ENCODE results near the gene OR6C4.
"Not testable (repeated sequence)": the region's sequence is repeated elsewhere in the genome, so short reads cannot be mapped to it uniquely, and the experiment has no call there.

The OR6C4 gene

GRCh38 chr12:55554296-55554695 is 4.9 kb downstream of the OR6C4 start:
- Histone ChIP-seq H4K20me1 (ENCODE audit: low read depth, low read length) (no peaks in the 10 kb centered on the region), H3K9me2 (replicated peaks; ENCODE audit: insufficient read depth, low read length) (no peaks in the 10 kb centered on the region), H3K9ac (ENCODE audit: low read length) (no peak overlapping the region), H3K4me2 (ENCODE audit: low read depth, low read length, poor library complexity, severe bottlenecking) (no peak overlapping the region), H3K27me3 (ENCODE audit: low read length) (no peaks in the 10 kb centered on the region), H3K9me3 (ENCODE audit: insufficient read depth, low read length) (no peaks in the 10 kb centered on the region), H2AFZ (ENCODE audit: low read depth, low read length, severe bottlenecking) (no peak overlapping the region), H3K36me3 (ENCODE audit: low read length) (no peaks in the 10 kb centered on the region), H3K79me2 (ENCODE audit: insufficient read depth, low read length) (no peaks in the 10 kb centered on the region), H3K4me3 (ENCODE audit: insufficient read depth, low read length, poor library complexity, severe bottlenecking) (no peak overlapping the region), H3K27ac (ENCODE audit: low read depth, low read length) (no peak overlapping the region), H3F3A (ENCODE audit: insufficient read depth) (no peaks in the 10 kb centered on the region)
- TF ChIP-seq EZH2phosphoT487 (conservative IDR thresholded peaks at IDR 0.05; ENCODE audit: low read length) = no peak
- TF ChIP-seq CTCF (IDR thresholded peaks at IDR 0.05; ENCODE audit: insufficient read depth, low read length, poor library complexity, severe bottlenecking) = no peak

GRCh38 chr12:55570060-55570459 is 20.7 kb downstream of the OR6C4 start:
- not testable (repeated sequence) for H4K20me1 ChIP-seq (ENCODE audit: low read depth, low read length); H3K27ac ChIP-seq (ENCODE audit: low read depth, low read length); H3K79me2 ChIP-seq (ENCODE audit: insufficient read depth, low read length); H3K9me3 ChIP-seq (ENCODE audit: insufficient read depth, low read length); H3K27me3 ChIP-seq (ENCODE audit: low read length); H3K9ac ChIP-seq (ENCODE audit: low read length); H3K36me3 ChIP-seq (ENCODE audit: low read length); H3K4me2 ChIP-seq (ENCODE audit: low read depth, low read length, poor library complexity, severe bottlenecking); H2AFZ ChIP-seq (ENCODE audit: low read depth, low read length, severe bottlenecking); H3F3A ChIP-seq (ENCODE audit: insufficient read depth); H3K4me3 ChIP-seq (ENCODE audit: insufficient read depth, low read length, poor library complexity, severe bottlenecking); H3K9me2 ChIP-seq (replicated peaks; ENCODE audit: insufficient read depth, low read length)

GRCh38 chr12:55570689-55571088 is 21.3 kb downstream of the OR6C4 start:
- not testable (repeated sequence) for H3K9ac ChIP-seq (ENCODE audit: low read length); H3K27ac ChIP-seq (ENCODE audit: low read depth, low read length); H4K20me1 ChIP-seq (ENCODE audit: low read depth, low read length); H3K27me3 ChIP-seq (ENCODE audit: low read length); H3K4me2 ChIP-seq (ENCODE audit: low read depth, low read length, poor library complexity, severe bottlenecking); H3K36me3 ChIP-seq (ENCODE audit: low read length); H2AFZ ChIP-seq (ENCODE audit: low read depth, low read length, severe bottlenecking); H3K4me3 ChIP-seq (ENCODE audit: insufficient read depth, low read length, poor library complexity, severe bottlenecking); H3F3A ChIP-seq (ENCODE audit: insufficient read depth); H3K79me2 ChIP-seq (ENCODE audit: insufficient read depth, low read length); H3K9me2 ChIP-seq (replicated peaks; ENCODE audit: insufficient read depth, low read length); H3K9me3 ChIP-seq (ENCODE audit: insufficient read depth, low read length)

- no peaks in the 10 kb centered on the region for H3K79me2 ChIP-seq (ENCODE audit: insufficient read depth, low read length)
- H2AFZ ChIP-seq (ENCODE audit: low read depth, low read length, severe bottlenecking) = no peak within 1 kb of the TSS
- H3K27ac ChIP-seq (ENCODE audit: low read depth, low read length) = no peak within 1 kb of the TSS
- no peak within 1 kb of the TSS for H3K9ac ChIP-seq (ENCODE audit: low read length)
- no peak within 1 kb of the TSS for H3K4me2 ChIP-seq (ENCODE audit: low read depth, low read length, poor library complexity, severe bottlenecking)
- peaks cover 6% of the 10 kb centered on the region; the same call in 1 of the 2 replicates for H3K9me3 ChIP-seq (ENCODE audit: insufficient read depth, low read length)
- H3K27me3 ChIP-seq (ENCODE audit: low read length) = no peaks in the 10 kb centered on the region
- H3K36me3 ChIP-seq (ENCODE audit: low read length) = no peaks in the 10 kb centered on the region
- TF ChIP-seq EZH2phosphoT487 (conservative IDR thresholded peaks at IDR 0.05; ENCODE audit: low read length) = no peak
- TF ChIP-seq CTCF (IDR thresholded peaks at IDR 0.05; ENCODE audit: insufficient read depth, low read length, poor library complexity, severe bottlenecking) = no peak
- H3K4me3 ChIP-seq (ENCODE audit: insufficient read depth, low read length, poor library complexity, severe bottlenecking) = no peak within 1 kb of the TSS
- H3K9me2 ChIP-seq (replicated peaks; ENCODE audit: insufficient read depth, low read length) = no peaks in the 10 kb centered on the region; the same call in 1 of the 2 replicates
- H4K20me1 ChIP-seq (ENCODE audit: low read depth, low read length) = no peaks in the 10 kb centered on the region
- H3F3A ChIP-seq (ENCODE audit: insufficient read depth) = no peaks in the 10 kb centered on the region
Observed at GRCh38 chr12:55572168-55572567, 22.8 kb downstream of the OR6C4 start, which contains the start of gene OR2AP1. Gene OR2AP1, plus strand, starts transcription at chr12:55572468. Its CDS starts 1,947 bp downstream, at chr12:55574415.
